Peyer's patch (tissue), 4 donors: ENCODE measurements around the gene RAVER1.

Source experiments
- CTCF ChIP-seq, 6 experiments: fragments of 450-650 bp in 4 of 6; fragments of 200-600 bp in 2 of 6; sonication (generic) in 1 of 6; IDR thresholded peaks; one replicate each; pipeline ENCODE4 v1.5.1; 2017 to 2019; ENCODE audit warnings: antibody characterized with exemption in 6 of 6, mild to moderate bottlenecking in 3 of 6, moderate library complexity in 1 of 6
- POLR2A ChIP-seq, 2 donors: fragments of 450-650 bp; IDR thresholded peaks; one replicate each; pipeline ENCODE4 v1.5.1; 2017; ENCODE audit warnings: antibody characterized with exemption in 2 of 2, mild to moderate bottlenecking in 2 of 2, moderate library complexity in 2 of 2

DNA sequence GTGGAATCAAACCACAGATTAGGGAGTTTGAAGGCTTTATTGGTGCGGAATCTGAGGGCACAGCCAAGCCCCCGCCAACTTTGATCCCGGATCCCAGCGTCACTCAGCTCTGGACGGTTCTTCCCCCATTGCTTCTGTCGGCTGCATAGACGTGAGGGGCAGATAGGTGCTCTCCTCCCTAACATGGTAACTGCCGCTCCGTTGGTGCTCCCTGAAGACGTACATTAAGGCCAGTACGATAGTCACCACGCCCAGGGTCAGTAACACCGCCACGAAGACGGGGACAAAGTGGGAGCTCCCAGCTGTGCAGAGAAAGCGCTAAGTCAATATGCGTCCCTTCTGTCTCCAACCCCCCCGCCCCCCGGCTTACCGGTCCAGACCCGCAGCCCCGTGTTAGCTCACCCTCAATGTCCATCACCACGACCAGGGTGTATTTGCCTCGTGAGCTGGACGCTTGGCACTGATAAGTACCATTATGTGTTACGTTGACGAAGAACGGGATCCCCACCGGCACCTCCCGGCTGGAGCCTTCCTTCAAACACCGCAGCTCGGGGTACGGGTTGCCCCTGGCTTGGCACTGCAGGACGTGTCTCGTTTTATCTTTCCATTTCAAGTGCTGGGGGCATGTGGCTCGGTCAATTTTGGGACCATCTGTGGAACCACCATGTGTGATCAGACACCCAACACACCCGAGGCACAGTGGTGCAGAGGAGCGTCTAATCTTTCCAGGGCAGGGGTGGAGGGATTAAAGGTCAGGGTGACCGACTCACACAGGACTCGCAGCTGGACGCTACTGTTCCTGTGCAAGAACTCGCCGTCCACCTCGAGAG lies 644 bp upstream of the RAVER1 start:
- no peak for TF ChIP-seq CTCF (IDR thresholded peaks at IDR 0.05)
- TF ChIP-seq POLR2A (IDR thresholded peaks at IDR 0.05) = no peak
